Panc1 (cell line): ENCODE data around the gene HEATR5A.

Experiments used
- CTCF ChIP-seq: fragments of 450-650 bp; IDR thresholded peaks from 2 replicates; pipeline ENCODE4 v1.5.1; 2017; ENCODE audit warnings: mild to moderate bottlenecking
- POLR2AphosphoS5 ChIP-seq: IDR thresholded peaks from 2 replicates; pipeline ENCODE4 v1.6.1; 2012; ENCODE audit warnings: mild to moderate bottlenecking, low read depth, low read length, moderate library complexity
- REST ChIP-seq, 2 experiments: IDR thresholded peaks; 2 replicates each; pipeline ENCODE4 v1.6.1; 2011 to 2012; ENCODE audit warnings: low read depth in 2 of 2, control low read depth in 1 of 2, low read length in 1 of 2, mild to moderate bottlenecking in 1 of 2, moderate library complexity in 1 of 2; ENCODE audit not compliant: insufficient read depth in 1 of 2
- SIN3A ChIP-seq: IDR thresholded peaks from 2 replicates; pipeline ENCODE4 v1.6.1; 2012; ENCODE audit warnings: low read depth, mild to moderate bottlenecking, low read length, moderate library complexity, borderline replicate concordance; ENCODE audit not compliant: insufficient read depth
- TCF7L2 ChIP-seq: IDR thresholded peaks from 2 replicates; pipeline ENCODE4 v1.6.1; 2011; ENCODE audit warnings: mild to moderate bottlenecking, low read depth, low read length, inconsistent platforms

DNA sequence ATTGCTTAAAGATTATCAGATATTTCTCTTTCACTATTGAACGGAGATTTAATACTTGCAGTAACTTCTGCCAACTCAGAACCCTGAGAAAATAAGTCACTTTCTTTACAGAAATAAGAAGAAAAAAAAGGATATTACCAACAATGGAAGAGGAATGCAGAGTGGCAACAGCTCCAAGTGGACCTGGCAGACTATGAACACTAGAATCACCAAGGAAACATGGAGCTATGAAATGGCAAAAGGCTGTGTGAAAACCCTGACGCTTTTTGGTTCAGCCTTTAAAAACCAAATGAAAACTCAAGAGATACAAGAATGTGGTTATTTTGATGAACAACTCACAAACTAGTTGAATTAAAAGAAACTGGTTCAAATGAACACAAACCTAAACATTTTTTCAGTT, 19.2 kb upstream of the HEATR5A start:
- TF ChIP-seq POLR2AphosphoS5 (no peak), CTCF (no peak), REST (IDR thresholded peaks at IDR 0.05; ENCODE audit: insufficient read depth in 1 of 2, low read depth in 2 of 2, low read length in 1 of 2) (no peak), SIN3A (no peak), TCF7L2 (no peak)
